ENCODE data around the gene ASB16. TPM values are rescaled to one million over a fixed set of nuclear protein-coding genes. Genes with fewer than 3 reads are reported as not detected.

Gene ASB16
- polyA plus RNA-seq, 1 of the 3 experiments (the other 2 are of a cell fraction): not detected

- Histone ChIP-seq H3K4me3 (ENCODE audit: low read depth in 2 of 2, low read length in 1 of 2) (no peak overlapping the region), H3F3A (replicated peaks; ENCODE audit: insufficient read depth) (peaks cover 11% of the 10 kb centered on the region), H3K9me2 (no peaks in the 10 kb centered on the region), H3K79me2 (ENCODE audit: insufficient read depth) (peaks cover 48% of the 10 kb centered on the region), H3K36me3 (replicated peaks in 1 of 2; ENCODE audit: control insufficient read depth in 1 of 2, insufficient read depth in 2 of 2, low read length in 1 of 2) (peaks cover 37 to 50% of the 10 kb centered on the region in 2 experiments), H3K4me1 (ENCODE audit: control insufficient read depth in 1 of 2, insufficient read depth in 2 of 2, low read depth in 1 of 2, low read length in 1 of 2) (peaks cover 8 to 23% of the 10 kb centered on the region in 2 experiments; a peak in 2 of 4 replicates), H4K20me1 (ENCODE audit: insufficient read depth) (no peaks in the 10 kb centered on the region), H3K4me2 (peak overlapping the region; percentile 86; the same call in 1 of the 2 replicates), H3K9me3 (no peaks in the 10 kb centered on the region), H2AFZ (ENCODE audit: low read depth) (no peak overlapping the region), H3K9ac (0 out of 2 replicates have a peak overlapping the region, but pooled peaks have one; percentile 96), H3K27me3 (ENCODE audit: insufficient read depth) (no peaks in the 10 kb centered on the region), H3K27ac (ENCODE audit: low read depth in 2 of 2, low read length in 1 of 2) (no peak overlapping the region)
- TF ChIP-seq FOXJ3 (CRISPR knock-in tag; IDR thresholded peaks at IDR 0.05) (no peak), MXI1 (IDR thresholded peaks at IDR 0.05; ENCODE audit: low read depth, low read length) (no peak), MEF2A (IDR thresholded peaks at IDR 0.05; ENCODE audit: borderline replicate concordance, low read depth) (no peak), TCF12 (IDR thresholded peaks at IDR 0.05) (no peak), EP300 (IDR thresholded peaks at IDR 0.05; ENCODE audit: borderline replicate concordance in 1 of 2, low read depth in 1 of 2, low read length in 1 of 2) (no peak), IRF3 (IDR thresholded peaks at IDR 0.05; ENCODE audit: low read depth, low read length) (no peak), GATA2 (CRISPR knock-in tag; IDR thresholded peaks at IDR 0.05) (no peak), PBX3 (IDR thresholded peaks at IDR 0.05) (no peak)
- TF ChIP-seq, protein P1, sequence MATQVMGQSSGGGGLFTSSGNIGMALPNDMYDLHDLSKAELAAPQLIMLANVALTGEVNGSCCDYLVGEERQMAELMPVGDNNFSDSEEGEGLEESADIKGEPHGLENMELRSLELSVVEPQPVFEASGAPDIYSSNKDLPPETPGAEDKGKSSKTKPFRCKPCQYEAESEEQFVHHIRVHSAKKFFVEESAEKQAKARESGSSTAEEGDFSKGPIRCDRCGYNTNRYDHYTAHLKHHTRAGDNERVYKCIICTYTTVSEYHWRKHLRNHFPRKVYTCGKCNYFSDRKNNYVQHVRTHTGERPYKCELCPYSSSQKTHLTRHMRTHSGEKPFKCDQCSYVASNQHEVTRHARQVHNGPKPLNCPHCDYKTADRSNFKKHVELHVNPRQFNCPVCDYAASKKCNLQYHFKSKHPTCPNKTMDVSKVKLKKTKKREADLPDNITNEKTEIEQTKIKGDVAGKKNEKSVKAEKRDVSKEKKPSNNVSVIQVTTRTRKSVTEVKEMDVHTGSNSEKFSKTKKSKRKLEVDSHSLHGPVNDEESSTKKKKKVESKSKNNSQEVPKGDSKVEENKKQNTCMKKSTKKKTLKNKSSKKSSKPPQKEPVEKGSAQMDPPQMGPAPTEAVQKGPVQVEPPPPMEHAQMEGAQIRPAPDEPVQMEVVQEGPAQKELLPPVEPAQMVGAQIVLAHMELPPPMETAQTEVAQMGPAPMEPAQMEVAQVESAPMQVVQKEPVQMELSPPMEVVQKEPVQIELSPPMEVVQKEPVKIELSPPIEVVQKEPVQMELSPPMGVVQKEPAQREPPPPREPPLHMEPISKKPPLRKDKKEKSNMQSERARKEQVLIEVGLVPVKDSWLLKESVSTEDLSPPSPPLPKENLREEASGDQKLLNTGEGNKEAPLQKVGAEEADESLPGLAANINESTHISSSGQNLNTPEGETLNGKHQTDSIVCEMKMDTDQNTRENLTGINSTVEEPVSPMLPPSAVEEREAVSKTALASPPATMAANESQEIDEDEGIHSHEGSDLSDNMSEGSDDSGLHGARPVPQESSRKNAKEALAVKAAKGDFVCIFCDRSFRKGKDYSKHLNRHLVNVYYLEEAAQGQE (IDR thresholded peaks at IDR 0.05; ENCODE audit: low read depth, low read length): no peak
- DNase-seq: no peak
- WGBS (ENCODE audit: low lambda C conversion rate): 85% methylated on average over 8 of the region's 15 CpGs
- POLR2A ChIA-PET: no interaction called here
- CTCF ChIA-PET: interaction anchor here (0.8 to 2.4 kb wide), 3 partner anchors 29 to 154 kb away, joined by 3 to 16 read pairs (median 8); no protein-coding TSS in a partner anchor
Observed at GRCh38 chr17:44197107-44197506, 26.6 kb downstream of the ASB16 start.

Measured in SK-N-SH (cell line).